GM12892 (cell line): ENCODE data around the gene DCUN1D1.

Source experiments
- DNase-seq: peaks from one replicate; pipeline ENCODE4 v3.0.0; 2011; ENCODE audit not compliant: insufficient read length
- FAIRE-seq: peaks from 2 replicates; lab custom pipeline; 2011; peaks lifted over from hg19 to GRCh38; lab: Jason Lieb, UNC
- POLR2A ChIP-seq: IDR thresholded peaks from 2 replicates; pipeline ENCODE4 v1.6.1; 2011; ENCODE audit warnings: low read depth, low read length, control low read depth
- POLR2AphosphoS5 ChIP-seq: IDR thresholded peaks from 2 replicates; pipeline ENCODE4 v1.6.1; 2011; ENCODE audit warnings: low read depth, low read length, control low read depth
- TAF1 ChIP-seq: IDR thresholded peaks from 2 replicates; pipeline ENCODE4 v1.6.1; 2011; ENCODE audit warnings: low read depth, mild to moderate bottlenecking, control low read depth, low read length, borderline replicate concordance

The DCUN1D1 gene

GRCh38 chr3:182940266-182940808, 40.0 kb downstream of the DCUN1D1 start:
- no peak for DNase-seq
- no peak for FAIRE-seq
- TF ChIP-seq TAF1: no peak
- TF ChIP-seq POLR2A: no peak
- no peak for TF ChIP-seq POLR2AphosphoS5

- FAIRE-seq (no peak), DNase-seq (no peak)
- TF ChIP-seq POLR2AphosphoS5: no peak
- TF ChIP-seq TAF1: no peak
- TF ChIP-seq POLR2A: no peak
Observed at GRCh38 chr3:182937293-182938051, 42.9 kb downstream of the DCUN1D1 start.

GRCh38 chr3:182936918-182937285, 43.4 kb downstream of the DCUN1D1 start:
- DNase-seq (no peak), FAIRE-seq (no peak)
- TF ChIP-seq POLR2A (no peak), POLR2AphosphoS5 (no peak), TAF1 (no peak)

GRCh38 chr3:182936239-182936917, 44.0 kb downstream of the DCUN1D1 start:
- no peak for DNase-seq
- no peak for FAIRE-seq
- TF ChIP-seq POLR2A (no peak), POLR2AphosphoS5 (no peak), TAF1 (no peak)

GRCh38 chr3:182935803-182936202, 44.5 kb downstream of the DCUN1D1 start:
- DNase-seq: no peak
- no peak for FAIRE-seq
- TF ChIP-seq POLR2AphosphoS5 (no peak), POLR2A (no peak), TAF1 (no peak)

- no peak for DNase-seq
- no peak for TF ChIP-seq TAF1
- TF ChIP-seq POLR2A: no peak
- TF ChIP-seq POLR2AphosphoS5: no peak
- FAIRE-seq: peak; percentile 27
Observed at GRCh38 chr3:182925944-182926337, 54.4 kb downstream of the DCUN1D1 start.

GRCh38 chr3:182925330-182925943, 54.9 kb downstream of the DCUN1D1 start:
- DNase-seq: peak; percentile 29
- TF ChIP-seq POLR2AphosphoS5: no peak
- no peak for TF ChIP-seq TAF1
- no peak; the same call in 1 of the 2 replicates for TF ChIP-seq POLR2A
- FAIRE-seq: peak; percentile 85

- FAIRE-seq: no peak
- no peak for DNase-seq
Observed at GRCh38 chr3:182921665-182922355, 58.5 kb downstream of the DCUN1D1 start.

GRCh38 chr3:182920515-182921084, 59.7 kb downstream of the DCUN1D1 start:
- FAIRE-seq: no peak

More at GRCh38 chr3:182921665-182922355, 58.5 kb downstream of the DCUN1D1 start:
- no peak for TF ChIP-seq POLR2AphosphoS5
- TF ChIP-seq TAF1: no peak
- no peak for TF ChIP-seq POLR2A

GRCh38 chr3:182919866-182920357, 60.4 kb downstream of the DCUN1D1 start:
- FAIRE-seq (no peak), DNase-seq (no peak)
- TF ChIP-seq POLR2A: no peak
- no peak for TF ChIP-seq POLR2AphosphoS5
- TF ChIP-seq TAF1: no peak

More at GRCh38 chr3:182920515-182921084, 59.7 kb downstream of the DCUN1D1 start:
- DNase-seq: no peak
- no peak for TF ChIP-seq TAF1
- no peak for TF ChIP-seq POLR2AphosphoS5
- TF ChIP-seq POLR2A: no peak

GRCh38 chr3:182917134-182917533, 63.2 kb downstream of the DCUN1D1 start:
- TF ChIP-seq TAF1: no peak
- TF ChIP-seq POLR2A: no peak
- no peak for TF ChIP-seq POLR2AphosphoS5
- DNase-seq (no peak), FAIRE-seq (peak; percentile 74)
